H9 (cell line): ENCODE results near the gene VPS18. TPM values are rescaled to one million over a fixed set of nuclear protein-coding genes. Genes with fewer than 3 reads are reported as not detected.

ENCODE experiments used
- DNase-seq: peaks from one replicate; pipeline ENCODE4 v3.0.0-alpha.2; 2017
- H2AFZ ChIP-seq: one replicate; pipeline ENCODE4 v1.6.1; 2013; ENCODE audit warnings: mild to moderate bottlenecking, low read length, control low read depth, moderate library complexity
- H2AK5ac ChIP-seq: 2 replicates; pipeline ENCODE4 v1.6.1; 2013; ENCODE audit warnings: low read length, control low read depth, mixed read lengths; ENCODE audit not compliant: insufficient read length
- H2BK120ac ChIP-seq: one replicate; pipeline ENCODE4 v1.6.1; 2013; ENCODE audit warnings: low read depth, mild to moderate bottlenecking, low read length, control low read depth, inconsistent platforms; ENCODE audit not compliant: poor library complexity, severe bottlenecking
- H2BK12ac ChIP-seq: 2 replicates; pipeline ENCODE4 v1.6.1; 2013; ENCODE audit warnings: low read length, control low read depth, mixed read lengths, low read depth; ENCODE audit not compliant: insufficient read length
- H2BK15ac ChIP-seq: 2 replicates; pipeline ENCODE4 v1.6.1; 2013; ENCODE audit warnings: low read depth, low read length, control low read depth
- H2BK20ac ChIP-seq: one replicate; pipeline ENCODE4 v1.6.1; 2013; ENCODE audit warnings: low read depth, mild to moderate bottlenecking, low read length, control low read depth, inconsistent platforms; ENCODE audit not compliant: poor library complexity, severe bottlenecking
- H2BK5ac ChIP-seq: 2 replicates; pipeline ENCODE4 v1.6.1; 2013; ENCODE audit warnings: low read length, control low read depth, mixed read lengths; ENCODE audit not compliant: insufficient read length
- H3K14ac ChIP-seq: 2 replicates; pipeline ENCODE4 v1.6.1; 2013; ENCODE audit warnings: low read length, control low read depth; ENCODE audit not compliant: insufficient read depth
- H3K18ac ChIP-seq: 2 replicates; pipeline ENCODE4 v1.6.1; 2013; ENCODE audit warnings: low read depth, mild to moderate bottlenecking, mixed read lengths, low read length, control low read depth; ENCODE audit not compliant: insufficient read length
- H3K23ac ChIP-seq: 2 replicates; pipeline ENCODE4 v1.6.1; 2013; ENCODE audit warnings: low read length, control low read depth, mixed read lengths, low read depth; ENCODE audit not compliant: insufficient read length
- H3K23me2 ChIP-seq: 2 replicates; pipeline ENCODE4 v1.6.1; 2013; ENCODE audit warnings: low read depth, mild to moderate bottlenecking, mixed read lengths, low read length, control low read depth; ENCODE audit not compliant: insufficient read length, poor library complexity, severe bottlenecking
- H3K27ac ChIP-seq: 2 replicates; pipeline ENCODE4 v1.5.1; 2013; ENCODE audit warnings: low read length, control low read depth, mixed read lengths, low read depth; ENCODE audit not compliant: insufficient read length
- H3K27me3 ChIP-seq: 2 replicates; pipeline ENCODE4 v1.6.1; 2013; ENCODE audit warnings: low read length, control low read depth, inconsistent platforms; ENCODE audit not compliant: insufficient read depth
- H3K4ac ChIP-seq: 2 replicates; pipeline ENCODE4 v1.6.1; 2013; ENCODE audit warnings: low read depth, mild to moderate bottlenecking, control low read depth, inconsistent platforms, low read length, moderate library complexity
- H3K4me1 ChIP-seq: 2 replicates; pipeline ENCODE4 v1.6.1; 2013; ENCODE audit warnings: low read length, control low read depth, inconsistent platforms; ENCODE audit not compliant: insufficient read depth
- H3K4me2 ChIP-seq: 2 replicates; pipeline ENCODE4 v1.6.1; 2013; ENCODE audit warnings: low read length, control low read depth, mixed read lengths; ENCODE audit not compliant: insufficient read length, insufficient read depth
- H3K56ac ChIP-seq: 2 replicates; pipeline ENCODE4 v1.6.1; 2013; ENCODE audit warnings: low read depth, mild to moderate bottlenecking, mixed read lengths, low read length, control low read depth; ENCODE audit not compliant: insufficient read length
- H3K79me1 ChIP-seq: 2 replicates; pipeline ENCODE4 v1.6.1; 2013; ENCODE audit warnings: low read depth, mild to moderate bottlenecking, moderate library complexity, low read length, control low read depth, inconsistent platforms; ENCODE audit not compliant: insufficient read depth, poor library complexity, severe bottlenecking
- H3K79me2 ChIP-seq: 2 replicates; pipeline ENCODE4 v1.6.1; 2013; ENCODE audit warnings: low read length, control low read depth, inconsistent platforms; ENCODE audit not compliant: insufficient read depth
- H3K9ac ChIP-seq: 2 replicates; pipeline ENCODE4 v1.6.1; 2013; ENCODE audit warnings: low read length, control low read depth, mixed read lengths; ENCODE audit not compliant: insufficient read length; ENCODE audit errors: extremely low read depth
- H3K9me3 ChIP-seq: one replicate; pipeline ENCODE4 v1.6.1; 2013; ENCODE audit warnings: low read depth, low read length, inconsistent platforms; ENCODE audit not compliant: control insufficient read depth
- H3T11ph ChIP-seq: one replicate; pipeline ENCODE4 v1.6.1; 2013; ENCODE audit warnings: mild to moderate bottlenecking, low read length, control low read depth, inconsistent platforms
- H4K20me1 ChIP-seq: one replicate; pipeline ENCODE4 v1.6.1; 2013; ENCODE audit not compliant: control insufficient read depth, insufficient read length, insufficient read depth
- H4K5ac ChIP-seq: 2 replicates; pipeline ENCODE4 v1.6.1; 2013; ENCODE audit warnings: low read depth, mild to moderate bottlenecking, mixed read lengths, low read length, control low read depth; ENCODE audit not compliant: insufficient read length
- H4K8ac ChIP-seq: replicated peaks from 2 replicates; pipeline ENCODE4 v1.6.1; 2013; ENCODE audit warnings: low read length, control low read depth, mixed read lengths, low read depth; ENCODE audit not compliant: insufficient read length
- H4K91ac ChIP-seq: 2 replicates; pipeline ENCODE4 v1.6.1; 2013; ENCODE audit warnings: low read depth, mild to moderate bottlenecking, moderate library complexity, mixed read lengths, low read length, control low read depth; ENCODE audit not compliant: insufficient read length
- H3K27ac Mint-ChIP-seq, 3 experiments: 2 replicates in 2 of 3; 3 replicates in 1 of 3; pipeline ENCODE4 v1.8.0; 2020 to 2021; ENCODE audit warnings: mixed read lengths in 3 of 3, mild to moderate bottlenecking in 1 of 3, moderate library complexity in 1 of 3
- H3K27me3 Mint-ChIP-seq: 2 replicates; pipeline ENCODE4 v1.8.0; 2021; ENCODE audit warnings: low read depth, mild to moderate bottlenecking, moderate library complexity, mixed read lengths
- H3K36me3 Mint-ChIP-seq, 3 experiments: 2 replicates in 2 of 3; 3 replicates in 1 of 3; pipeline ENCODE4 v1.8.0; 2020 to 2021; ENCODE audit warnings: low read depth in 3 of 3, mixed read lengths in 3 of 3; ENCODE audit not compliant: insufficient read depth in 1 of 3
- H3K4me1 Mint-ChIP-seq, 2 experiments: 2 replicates each; pipeline ENCODE4 v1.8.0; 2020; ENCODE audit warnings: mixed read lengths in 2 of 2
- H3K4me3 Mint-ChIP-seq, 2 experiments: 2 replicates in 1 of 2; 3 replicates in 1 of 2; pipeline ENCODE4 v1.8.0; 2020 to 2021; ENCODE audit warnings: mild to moderate bottlenecking in 2 of 2, mixed read lengths in 2 of 2, moderate library complexity in 1 of 2
- H3K9me3 Mint-ChIP-seq, 2 experiments: 2 replicates in 1 of 2; 3 replicates in 1 of 2; pipeline ENCODE4 v1.8.0; 2020; ENCODE audit warnings: mild to moderate bottlenecking in 2 of 2, mixed read lengths in 2 of 2, moderate library complexity in 1 of 2
- CTCF ChIP-seq: fragments of 200-600 bp; sonication (generic); conservative IDR thresholded peaks from 3 replicates; pipeline ENCODE4 v1.8.0; 2021; ENCODE audit warnings: antibody characterized with exemption, mild to moderate bottlenecking
- WGBS: extraction: QIAGEN DNeasy Blood & Tissue Kit; methylation state at CpG from one replicate; pipeline ENCODE4 v1.1.7; 2013; ENCODE audit warnings: missing lambda C conversion rate, low lambda C conversion rate, mixed read lengths; ENCODE audit not compliant: insufficient read length; ENCODE audit errors: extremely low coverage; 5-methylcytosine and 5-hydroxymethylcytosine counted together
- total RNA-seq: library from RNA; stranded (reverse); gene quantifications from 2 replicates; pipeline ENCODE4 v1.2.1, GENCODE V29; 2021

VPS18 gene
- total RNA-seq, 1 experiment from 2014 or later: 45.0 TPM

- no peaks in the 10 kb centered on the region for H3K4me1 ChIP-seq
- WGBS: no CpG with 5 or more reads among the region's 4 CpGs
Observed at GRCh38 chr15:40863660-40864270, 30.5 kb upstream of the VPS18 start.

More at GRCh38 chr15:40863660-40864270, 30.5 kb upstream of the VPS18 start:
- Histone ChIP-seq H3K9me3 (no peaks in the 10 kb centered on the region), H2BK15ac (no peak overlapping the region), H3K4ac (no peak overlapping the region), H2BK120ac (no peak overlapping the region), H3K18ac (no peak overlapping the region), H2BK12ac (no peak overlapping the region), H3K23me2 (no peaks in the 10 kb centered on the region), H3K27ac (no peak overlapping the region), H4K8ac (no peak overlapping the region), H4K5ac (no peak overlapping the region), H2BK5ac (no peak overlapping the region), H3K4me2 (no peak overlapping the region), H4K91ac (no peak overlapping the region), H2BK20ac (no peak overlapping the region), H3K9ac (no peak overlapping the region), H3T11ph (no peak overlapping the region), H3K79me2 (no peaks in the 10 kb centered on the region), H4K20me1 (no peaks in the 10 kb centered on the region), H3K27me3 (no peaks in the 10 kb centered on the region), H3K56ac (no peak overlapping the region), H2AFZ (no peak overlapping the region), H3K14ac (no peak overlapping the region), H2AK5ac (no peak overlapping the region), H3K23ac (no peak overlapping the region), H3K79me1 (no peaks in the 10 kb centered on the region)
- no peak overlapping the region for H3K4me3 Mint-ChIP-seq
- peaks cover 12 to 13% of the 10 kb centered on the region in 2 experiments for H3K4me1 Mint-ChIP-seq
- H3K36me3 Mint-ChIP-seq: peaks cover 0 to 5% (median 2%) of the 10 kb centered on the region in 3 experiments; a peak in 4 of 7 replicates
- H3K9me3 Mint-ChIP-seq: no peaks in the 10 kb centered on the region
- H3K27me3 Mint-ChIP-seq: peaks cover 6% of the 10 kb centered on the region
- DNase-seq: no peak
- H3K27ac Mint-ChIP-seq: peak overlapping the region in 1 of 3 experiments; percentile 53; a peak in 1 of 7 replicates
- no peak for TF ChIP-seq CTCF
